ENCODE data around the gene C20orf141. TPM values are rescaled to one million over a fixed set of nuclear protein-coding genes. Genes with fewer than 3 reads are reported as not detected.

The C20orf141 gene
- total and polyA plus RNA-seq, 11 donors: not detected

DNA sequence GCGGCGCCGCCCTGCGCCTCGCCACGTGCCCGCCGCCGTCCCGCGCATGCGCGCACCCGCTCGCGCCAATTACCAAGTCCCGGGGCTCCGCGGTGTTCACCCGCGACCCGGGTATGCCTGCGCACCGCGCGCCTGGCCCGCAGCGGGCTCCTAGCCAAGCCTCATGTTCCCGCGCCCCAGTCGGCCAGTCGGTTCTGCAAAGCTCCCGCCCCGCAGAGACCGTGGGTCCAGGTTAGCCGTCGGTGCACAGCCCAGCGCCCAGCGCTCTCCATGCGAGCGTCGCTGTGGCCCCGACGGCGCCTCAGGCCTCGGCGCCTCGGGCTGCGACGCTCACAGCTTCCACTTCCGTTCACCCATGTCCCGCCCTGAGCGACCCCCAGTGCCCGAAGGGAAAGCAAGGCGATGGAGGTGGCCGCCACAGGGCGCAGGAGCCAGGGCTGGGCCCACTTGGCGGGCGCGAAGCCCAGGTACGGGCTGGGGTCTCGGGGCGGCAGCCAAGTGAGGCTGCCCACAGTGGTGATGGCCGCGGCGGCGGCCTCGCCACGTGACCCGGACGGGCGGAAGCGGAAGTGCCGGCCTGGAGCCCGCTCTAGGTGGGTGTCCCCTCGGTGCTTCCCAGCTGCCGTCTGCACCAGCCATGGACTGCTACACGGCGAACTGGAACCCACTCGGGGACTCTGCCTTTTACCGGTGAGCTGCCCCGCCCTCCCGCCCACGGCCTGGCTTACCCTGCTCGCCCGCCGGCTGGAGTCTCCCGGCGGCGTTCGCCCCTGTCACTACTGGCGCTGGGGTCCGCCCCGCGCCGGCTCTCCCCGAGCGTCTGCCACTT lies 25.6 kb downstream of the C20orf141 start, which contains the start of the genes PCED1A and VPS16:
Gene PCED1A (minus strand): TSS at position 518 of the 829 bp plus-strand sequence. CDS start 743 bp downstream, outside the sequence.
Gene VPS16 (plus strand): TSS at position 608 of the 829 bp plus-strand sequence. CDS start 30 bp downstream, at position 638.
- no peaks in the 10 kb centered on the region for H3K9me3 ChIP-seq
- ATAC-seq (peak; percentile 97 to 99 (median 98)), DNase-seq (peak; percentile 89 to 95 (median 91))
- peak within 1 kb of the TSS; percentile 69 to 96 (median 87) for H3K27ac ChIP-seq
- TF ChIP-seq POLR2A (IDR thresholded peaks at IDR 0.05): peak in 1 of 2 donors; percentile 46
- TF ChIP-seq, protein P1, sequence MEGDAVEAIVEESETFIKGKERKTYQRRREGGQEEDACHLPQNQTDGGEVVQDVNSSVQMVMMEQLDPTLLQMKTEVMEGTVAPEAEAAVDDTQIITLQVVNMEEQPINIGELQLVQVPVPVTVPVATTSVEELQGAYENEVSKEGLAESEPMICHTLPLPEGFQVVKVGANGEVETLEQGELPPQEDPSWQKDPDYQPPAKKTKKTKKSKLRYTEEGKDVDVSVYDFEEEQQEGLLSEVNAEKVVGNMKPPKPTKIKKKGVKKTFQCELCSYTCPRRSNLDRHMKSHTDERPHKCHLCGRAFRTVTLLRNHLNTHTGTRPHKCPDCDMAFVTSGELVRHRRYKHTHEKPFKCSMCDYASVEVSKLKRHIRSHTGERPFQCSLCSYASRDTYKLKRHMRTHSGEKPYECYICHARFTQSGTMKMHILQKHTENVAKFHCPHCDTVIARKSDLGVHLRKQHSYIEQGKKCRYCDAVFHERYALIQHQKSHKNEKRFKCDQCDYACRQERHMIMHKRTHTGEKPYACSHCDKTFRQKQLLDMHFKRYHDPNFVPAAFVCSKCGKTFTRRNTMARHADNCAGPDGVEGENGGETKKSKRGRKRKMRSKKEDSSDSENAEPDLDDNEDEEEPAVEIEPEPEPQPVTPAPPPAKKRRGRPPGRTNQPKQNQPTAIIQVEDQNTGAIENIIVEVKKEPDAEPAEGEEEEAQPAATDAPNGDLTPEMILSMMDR (IDR thresholded peaks at IDR 0.05): no peak
- no peaks in the 10 kb centered on the region for H3K27me3 ChIP-seq
- intact Hi-C loops (cut with DNase I): loop anchor here in 5 of 10 donors (1.0 to 10.0 kb wide), 7 partner anchors 32 to 316 kb away; partner anchors contain the start of genes EBF4 (in 2 of the 5), PTPRA (in 2 of the 5) and IDH3B (in 1 of the 5)
- H3K36me3 ChIP-seq: peaks cover 0 to 13% (median 0%) of the 10 kb centered on the region in 9 donors
- H3K4me1 ChIP-seq: peaks cover 0 to 26% (median 15%) of the 10 kb centered on the region in 12 donors
- 3 to 7% (median 3%) methylated on average over 41 to 98 of the region's 98 CpGs for WGBS, 4 donors
- peak within 1 kb of the TSS; percentile 70 to 99 (median 91) for H3K4me3 ChIP-seq

DNA sequence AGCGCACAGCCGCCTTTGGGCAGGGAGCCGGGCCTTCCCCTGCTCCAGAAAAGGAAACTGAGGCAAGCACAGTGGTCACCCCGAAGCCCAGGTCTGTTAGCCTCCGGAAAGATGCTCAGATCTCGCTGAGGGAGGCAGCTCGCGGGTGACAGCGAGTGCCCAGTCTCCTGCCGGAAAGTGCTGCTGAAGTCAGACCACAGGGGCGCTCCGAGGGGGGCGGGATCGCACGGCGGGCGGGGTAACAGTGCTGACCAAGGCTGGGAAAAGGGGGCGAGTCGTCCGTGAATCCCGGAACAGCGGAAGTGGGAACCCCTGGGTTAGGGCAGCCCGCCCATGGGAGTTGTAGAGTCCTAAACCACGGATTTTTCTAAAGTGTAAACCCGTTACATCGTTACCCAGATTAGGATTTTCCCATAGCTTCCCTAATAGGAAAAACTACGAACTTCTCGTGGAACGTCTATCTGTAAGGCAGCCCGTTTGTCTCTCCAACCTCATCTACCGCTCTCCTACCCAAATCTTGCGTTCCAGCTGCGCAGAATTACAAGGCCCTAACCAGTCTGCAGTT lies 26.3 kb downstream of the C20orf141 start:
- Histone ChIP-seq H3K4me3 (peak overlapping the region; percentile 70 to 99 (median 91)), H3K27ac (peak overlapping the region; percentile 69 to 96 (median 87)), H3K27me3 (no peaks in the 10 kb centered on the region), H3K4me1 (peaks cover 0 to 26% (median 15%) of the 10 kb centered on the region in 12 donors), H3K9me3 (no peaks in the 10 kb centered on the region), H3K36me3 (peaks cover 0 to 13% (median 0%) of the 10 kb centered on the region in 9 donors)
- ATAC-seq (peak; percentile 44 to 78 (median 64)), DNase-seq (peak; percentile 67 to 83 (median 76))
- TF ChIP-seq POLR2A (IDR thresholded peaks at IDR 0.05): no peak
- TF ChIP-seq, protein P1 (IDR thresholded peaks at IDR 0.05): peak in 1 of 12 donors; percentile 7
- intact Hi-C loops (cut with DNase I): loop anchor here in 5 of 10 donors (1.0 to 10.0 kb wide), 7 partner anchors 32 to 316 kb away; partner anchors contain the start of genes EBF4 (in 2 of the 5), PTPRA (in 2 of the 5) and IDH3B (in 1 of the 5)
- WGBS, 4 donors: 4 to 7% (median 5%) methylated on average over 26 to 33 of the region's 33 CpGs

DNA sequence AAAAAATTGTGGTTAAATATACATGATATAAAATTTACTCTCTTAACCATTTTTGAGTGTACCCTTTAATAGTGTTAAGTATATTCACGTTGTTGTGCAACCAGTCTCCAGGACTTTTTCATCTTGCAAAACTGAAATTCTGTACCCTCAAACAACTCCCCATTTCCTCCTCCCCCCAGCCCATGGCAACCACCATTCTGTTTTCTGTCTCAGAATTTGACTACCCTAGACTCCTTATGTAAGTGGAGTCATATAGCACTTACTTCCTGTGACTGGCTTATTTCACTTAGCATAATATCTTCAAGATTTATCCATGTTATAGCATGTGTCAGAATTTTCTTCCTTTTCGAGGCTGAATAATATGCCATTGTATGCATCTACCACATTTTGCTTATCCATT lies 30.8 kb downstream of the C20orf141 start:
- 91 to 96% (median 92%) methylated on average over 2 of the region's 2 CpGs for WGBS, 4 donors
- H3K36me3 ChIP-seq: peaks cover 0 to 12% (median 0%) of the 10 kb centered on the region in 9 donors
- TF ChIP-seq, protein P1 (IDR thresholded peaks at IDR 0.05): no peak
- TF ChIP-seq POLR2A (IDR thresholded peaks at IDR 0.05): no peak
- no peak overlapping the region for H3K4me3 ChIP-seq
- intact Hi-C loops (cut with DNase I): loop anchor here in 7 of 10 donors (5.0 to 10.0 kb wide), 6 partner anchors 88 to 321 kb away; partner anchors contain the start of genes EBF4 (in 2 of the 7) and IDH3B (in 1 of the 7)
- H3K4me1 ChIP-seq: peaks cover 0 to 13% (median 7%) of the 10 kb centered on the region in 12 donors
- H3K27me3 ChIP-seq: no peaks in the 10 kb centered on the region
- DNase-seq (no peak), ATAC-seq (no peak)
- no peaks in the 10 kb centered on the region for H3K9me3 ChIP-seq
- H3K27ac ChIP-seq: no peak overlapping the region

Data from heart left ventricle (tissue), 16 donors.